Stomach (tissue), 4 donors: Measurements from ENCODE around the gene SORCS2.

Experiments used
- CTCF ChIP-seq, 7 experiments: fragments of 450-650 bp in 4 of 7; fragments of 200-600 bp in 3 of 7; sonication (generic) in 3 of 7; IDR thresholded peaks; one replicate each; pipeline ENCODE4 v1.5.1; 2016 to 2019; ENCODE audit warnings: antibody characterized with exemption in 7 of 7, control low read depth in 2 of 7, mild to moderate bottlenecking in 1 of 7
- EP300 ChIP-seq: sonication (generic); formaldehyde crosslinking; IDR thresholded peaks from one replicate; pipeline ENCODE4 v1.6.1; 2017; ENCODE audit warnings: antibody characterized with exemption
- POLR2A ChIP-seq, 4 donors: fragments of 450-650 bp; IDR thresholded peaks; one replicate each; pipeline ENCODE4 v1.6.1; 2016; ENCODE audit warnings: antibody characterized with exemption in 4 of 4, control low read depth in 2 of 4, mild to moderate bottlenecking in 1 of 4, moderate library complexity in 1 of 4
- POLR2AphosphoS5 ChIP-seq, 3 donors: sonication (generic); formaldehyde crosslinking; IDR thresholded peaks; one replicate each; pipeline ENCODE4 v1.6.1; 2016; ENCODE audit warnings: antibody characterized with exemption in 3 of 3

GRCh38 chr4:7190691-7191545, 1.4 kb upstream of the SORCS2 start:
- TF ChIP-seq CTCF (IDR thresholded peaks at IDR 0.05) (no peak), POLR2A (IDR thresholded peaks at IDR 0.05) (no peak), EP300 (no peak), POLR2AphosphoS5 (IDR thresholded peaks at IDR 0.05) (no peak)
